ENCODE measurements around the gene LSM3.

Gene LSM3

GRCh38 chr3:14243782-14244181 lies 65.2 kb downstream of the LSM3 start:
- FAIRE-seq: no peak

- no peak for FAIRE-seq
These were observed 66.1 kb downstream of the LSM3 start for GRCh38 chr3:14244521-14245247.

GRCh38 chr3:14245248-14245639 lies 66.6 kb downstream of the LSM3 start:
- FAIRE-seq: no peak

GRCh38 chr3:14245822-14246221 lies 67.2 kb downstream of the LSM3 start:
- no peak for FAIRE-seq

GRCh38 chr3:14246414-14246813 lies 67.8 kb downstream of the LSM3 start:
- FAIRE-seq: no peak

GRCh38 chr3:14248477-14248848 lies 69.8 kb downstream of the LSM3 start:
- FAIRE-seq: no peak

- no peak for FAIRE-seq
These were observed 70.4 kb downstream of the LSM3 start for GRCh38 chr3:14248849-14249523.

All from endometrium (tissue), 2 donors.